CD8-positive, alpha-beta memory T cell (primary cell): ENCODE measurements around the gene TMEM242. TPM values are rescaled to one million over a fixed set of nuclear protein-coding genes. Genes with fewer than 3 reads are reported as not detected.

Source experiments
- CTCF ChIA-PET: fragments of 350-600 bp; sonication (Branson Sonifier 250); formaldehyde crosslinking; loops from one replicate; lab custom pipeline; 2021; ENCODE audit warnings: antibody characterized with exemption; lab: Charles Lee
- POLR2A ChIA-PET: fragments of 350-600 bp; sonication (Branson Sonifier 250); formaldehyde crosslinking; loops from one replicate; lab custom pipeline; 2021; ENCODE audit warnings: antibody characterized with exemption; lab: Charles Lee
- DNase-seq, 5 donors: peaks; one replicate each; pipeline versions ENCODE4 v3.0.0 to v3.0.0-alpha.2; 2020 to 2022; ENCODE audit warnings: mixed read lengths in 1 of 5
- H3K27ac ChIP-seq: one replicate; pipeline ENCODE4 v1.7.0; 2013; ENCODE audit warnings: low read depth, mild to moderate bottlenecking, low read length, moderate library complexity
- H3K27me3 ChIP-seq: 2 replicates; pipeline ENCODE4 v1.7.0; 2013; ENCODE audit warnings: low read length, mild to moderate bottlenecking; ENCODE audit not compliant: insufficient read depth, poor library complexity, severe bottlenecking
- H3K36me3 ChIP-seq: 2 replicates; pipeline ENCODE4 v1.7.0; 2013; ENCODE audit warnings: mild to moderate bottlenecking, low read length, moderate library complexity; ENCODE audit not compliant: insufficient read depth
- H3K4me1 ChIP-seq: 2 replicates; pipeline ENCODE4 v1.7.0; 2013; ENCODE audit warnings: mild to moderate bottlenecking, low read length, moderate library complexity; ENCODE audit not compliant: insufficient read depth
- H3K4me3 ChIP-seq: 2 replicates; pipeline ENCODE4 v1.7.0; 2013; ENCODE audit warnings: mild to moderate bottlenecking, low read length
- H3K9me3 ChIP-seq: 2 replicates; pipeline ENCODE4 v1.7.0; 2013; ENCODE audit warnings: mild to moderate bottlenecking, low read length
- H3K27ac Mint-ChIP-seq, 8 donors: one replicate each; pipeline ENCODE4 v1.8.0; 2020 to 2021; ENCODE audit warnings: mixed read lengths in 8 of 8, mild to moderate bottlenecking in 6 of 8, inconsistent platforms in 3 of 8, moderate library complexity in 3 of 8
- H3K27me3 Mint-ChIP-seq, 2 donors: one replicate each; pipeline ENCODE4 v1.8.0; 2020 to 2021; ENCODE audit warnings: mixed read lengths in 2 of 2, mild to moderate bottlenecking in 1 of 2, moderate library complexity in 1 of 2
- H3K36me3 Mint-ChIP-seq, 3 donors: one replicate each; pipeline ENCODE4 v1.8.0; 2020 to 2021; ENCODE audit warnings: mixed read lengths in 3 of 3, inconsistent platforms in 1 of 3, mild to moderate bottlenecking in 1 of 3
- H3K4me1 Mint-ChIP-seq, 3 donors: one replicate each; pipeline ENCODE4 v1.8.0; 2020 to 2021; ENCODE audit warnings: mixed read lengths in 3 of 3, inconsistent platforms in 1 of 3, mild to moderate bottlenecking in 1 of 3
- H3K4me3 Mint-ChIP-seq, 7 donors: one replicate each; pipeline ENCODE4 v1.8.0; 2020 to 2021; ENCODE audit warnings: mixed read lengths in 7 of 7, mild to moderate bottlenecking in 6 of 7, moderate library complexity in 4 of 7, inconsistent platforms in 2 of 7
- H3K9me3 Mint-ChIP-seq, 5 donors: one replicate each; pipeline ENCODE4 v1.8.0; 2020 to 2022; ENCODE audit warnings: mixed read lengths in 5 of 5, mild to moderate bottlenecking in 3 of 5, moderate library complexity in 2 of 5, inconsistent platforms in 1 of 5
- polyA plus RNA-seq: library from polyadenylated mRNA; unstranded; fragments of 300-500 nt; fragmentation: Illumina TruSeq; gene quantifications from one replicate; pipeline ENCODE4 v1.2.3, GENCODE V29; 2021
- total RNA-seq, 2 experiments: library from RNA; stranded (reverse); gene quantifications; one replicate each; pipeline ENCODE4 v1.2.3, GENCODE V29; 2021

TMEM242 gene
- total and polyA plus RNA-seq, 3 experiments from 2014 or later: 11.0 to 12.1 (median 11.9) TPM

- Histone ChIP-seq H3K36me3 (no peaks in the 10 kb centered on the region), H3K27ac (no peak overlapping the region), H3K4me1 (no peaks in the 10 kb centered on the region), H3K9me3 (no peaks in the 10 kb centered on the region), H3K27me3 (no peaks in the 10 kb centered on the region), H3K4me3 (no peak overlapping the region)
- no peak for DNase-seq
- ChIA-PET POLR2A (no interaction called here), CTCF (no interaction called here)
- Mint-ChIP-seq H3K36me3 (no peaks in the 10 kb centered on the region), H3K9me3 (no peaks in the 10 kb centered on the region), H3K4me3 (no peak overlapping the region), H3K27me3 (peaks cover 0 to 5% of the 10 kb centered on the region in 2 donors), H3K4me1 (no peaks in the 10 kb centered on the region), H3K27ac (no peak overlapping the region)
These were observed 42.4 kb downstream of the TMEM242 start for GRCh38 chr6:157280947-157281346.

- H3K36me3 ChIP-seq: no peaks in the 10 kb centered on the region
- DNase-seq: no peak
- no peaks in the 10 kb centered on the region for H3K4me1 Mint-ChIP-seq
- no peak overlapping the region for H3K27ac Mint-ChIP-seq
- H3K9me3 ChIP-seq: no peaks in the 10 kb centered on the region
- CTCF ChIA-PET: no interaction called here
- H3K4me1 ChIP-seq: peaks cover 2% of the 10 kb centered on the region
- H3K4me3 ChIP-seq: no peak overlapping the region
- H3K27ac ChIP-seq: no peak overlapping the region
- no peaks in the 10 kb centered on the region for H3K27me3 ChIP-seq
- H3K27me3 Mint-ChIP-seq: peaks cover 0 to 5% of the 10 kb centered on the region in 2 donors
- no peak overlapping the region for H3K4me3 Mint-ChIP-seq
- no peaks in the 10 kb centered on the region for H3K36me3 Mint-ChIP-seq
- POLR2A ChIA-PET: no interaction called here
- H3K9me3 Mint-ChIP-seq: no peaks in the 10 kb centered on the region
These were observed 43.2 kb downstream of the TMEM242 start for GRCh38 chr6:157280157-157280556.

GRCh38 chr6:157278171-157278570 is 45.1 kb downstream of the TMEM242 start:
- peaks cover 0 to 5% of the 10 kb centered on the region in 2 donors for H3K27me3 Mint-ChIP-seq
- CTCF ChIA-PET: no interaction called here

GRCh38 chr6:157276731-157277130 is 46.6 kb downstream of the TMEM242 start:
- CTCF ChIA-PET: interaction anchor here (1.4 kb wide), 1 partner anchor 9 kb away, joined by 3 read pairs; no protein-coding TSS in a partner anchor
- peaks cover 0 to 4% (median 0%) of the 10 kb centered on the region in 3 donors for H3K36me3 Mint-ChIP-seq
- Histone ChIP-seq H3K36me3 (no peaks in the 10 kb centered on the region), H3K9me3 (no peaks in the 10 kb centered on the region), H3K27ac (no peak overlapping the region), H3K4me3 (no peak overlapping the region), H3K4me1 (peaks cover 11% of the 10 kb centered on the region), H3K27me3 (no peaks in the 10 kb centered on the region)
- no peaks in the 10 kb centered on the region for H3K9me3 Mint-ChIP-seq
- peak overlapping the region in 2 of 7 donors; percentile 23 to 77 for H3K4me3 Mint-ChIP-seq
- no peak for DNase-seq
- peak overlapping the region in 2 of 8 donors; percentile 31 to 48 for H3K27ac Mint-ChIP-seq
- H3K27me3 Mint-ChIP-seq: peaks cover 0 to 5% of the 10 kb centered on the region in 2 donors
- POLR2A ChIA-PET: no interaction called here
- peaks cover 10 to 14% (median 12%) of the 10 kb centered on the region in 3 donors for H3K4me1 Mint-ChIP-seq

More at GRCh38 chr6:157278171-157278570, 45.1 kb downstream of the TMEM242 start:
- Histone ChIP-seq H3K4me1 (peaks cover 11% of the 10 kb centered on the region), H3K9me3 (no peaks in the 10 kb centered on the region), H3K27ac (no peak overlapping the region), H3K27me3 (no peaks in the 10 kb centered on the region), H3K4me3 (no peak overlapping the region), H3K36me3 (no peaks in the 10 kb centered on the region)
- Mint-ChIP-seq H3K27ac (no peak overlapping the region), H3K4me1 (peaks cover 7 to 10% (median 8%) of the 10 kb centered on the region in 3 donors), H3K36me3 (peaks cover 0 to 4% (median 0%) of the 10 kb centered on the region in 3 donors), H3K4me3 (no peak overlapping the region), H3K9me3 (no peaks in the 10 kb centered on the region)
- POLR2A ChIA-PET: no interaction called here
- no peak for DNase-seq

GRCh38 chr6:157276134-157276532 is 47.2 kb downstream of the TMEM242 start:
- Histone ChIP-seq H3K27me3 (no peaks in the 10 kb centered on the region), H3K27ac (no peak overlapping the region), H3K9me3 (no peaks in the 10 kb centered on the region), H3K4me3 (no peak overlapping the region), H3K4me1 (peaks cover 11% of the 10 kb centered on the region), H3K36me3 (no peaks in the 10 kb centered on the region)
- ChIA-PET POLR2A (no interaction called here), CTCF (interaction anchor here (1.4 to 2.6 kb wide), 3 partner anchors 9 to 40 kb away, joined by 3 to 16 read pairs (median 4); no protein-coding TSS in a partner anchor)
- peaks cover 0 to 4% (median 0%) of the 10 kb centered on the region in 3 donors for H3K36me3 Mint-ChIP-seq
- H3K27me3 Mint-ChIP-seq: peaks cover 0 to 5% of the 10 kb centered on the region in 2 donors
- no peak for DNase-seq
- peak overlapping the region in 2 of 7 donors; percentile 54 to 77 for H3K4me3 Mint-ChIP-seq
- peak overlapping the region in 1 of 8 donors; percentile 47 for H3K27ac Mint-ChIP-seq
- peaks cover 10 to 14% (median 12%) of the 10 kb centered on the region in 3 donors for H3K4me1 Mint-ChIP-seq
- H3K9me3 Mint-ChIP-seq: no peaks in the 10 kb centered on the region

- Mint-ChIP-seq H3K27me3 (peaks cover 0 to 3% of the 10 kb centered on the region in 2 donors), H3K4me1 (peaks cover 12 to 14% (median 12%) of the 10 kb centered on the region in 3 donors), H3K27ac (peak overlapping the region; percentile 92 to 97 (median 95)), H3K36me3 (peaks cover 0 to 4% (median 2%) of the 10 kb centered on the region in 3 donors), H3K9me3 (peaks cover 0 to 4% (median 0%) of the 10 kb centered on the region in 5 donors), H3K4me3 (peak overlapping the region; percentile 91 to 99 (median 92))
- peak; percentile 78 to 88 (median 85) for DNase-seq
- Histone ChIP-seq H3K36me3 (no peaks in the 10 kb centered on the region), H3K9me3 (no peaks in the 10 kb centered on the region), H3K27me3 (no peaks in the 10 kb centered on the region), H3K4me1 (peaks cover 11% of the 10 kb centered on the region), H3K27ac (peak overlapping the region; percentile 75), H3K4me3 (peak overlapping the region; percentile 76)
- CTCF ChIA-PET: interaction anchor here (0.6 to 2.9 kb wide), 13 partner anchors 9 to 1960 kb away, joined by 3 to 16 read pairs (median 5); no protein-coding TSS in a partner anchor
- POLR2A ChIA-PET: interaction anchor here (1.2 to 1.4 kb wide), 3 partner anchors 16 to 39 kb away, joined by 3 to 12 read pairs (median 4); no protein-coding TSS in a partner anchor
These were observed 48.7 kb downstream of the TMEM242 start for GRCh38 chr6:157274471-157275226.

- peaks cover 11% of the 10 kb centered on the region for H3K4me1 ChIP-seq
- POLR2A ChIA-PET: interaction anchor here (1.2 to 1.4 kb wide), 2 partner anchors 34 to 38 kb away, joined by 3 to 12 read pairs; no protein-coding TSS in a partner anchor
- peak overlapping the region; percentile 92 to 97 (median 95) for H3K27ac Mint-ChIP-seq
- peaks cover 0 to 3% of the 10 kb centered on the region in 2 donors for H3K27me3 Mint-ChIP-seq
- H3K36me3 ChIP-seq: no peaks in the 10 kb centered on the region
- peak overlapping the region; percentile 75 for H3K27ac ChIP-seq
- H3K9me3 Mint-ChIP-seq: peaks cover 0 to 4% (median 0%) of the 10 kb centered on the region in 5 donors
- peak overlapping the region; percentile 76 for H3K4me3 ChIP-seq
- CTCF ChIA-PET: interaction anchor here (0.9 to 2.9 kb wide), 9 partner anchors 10 to 239 kb away, joined by 3 to 16 read pairs (median 6); no protein-coding TSS in a partner anchor
- DNase-seq: peak; percentile 60 to 79 (median 68)
- no peaks in the 10 kb centered on the region for H3K9me3 ChIP-seq
- H3K36me3 Mint-ChIP-seq: peaks cover 0 to 4% (median 2%) of the 10 kb centered on the region in 3 donors
- H3K4me3 Mint-ChIP-seq: peak overlapping the region; percentile 91 to 99 (median 92)
- no peaks in the 10 kb centered on the region for H3K27me3 ChIP-seq
- peaks cover 12 to 14% (median 12%) of the 10 kb centered on the region in 3 donors for H3K4me1 Mint-ChIP-seq
These were observed 49.4 kb downstream of the TMEM242 start for GRCh38 chr6:157273756-157274470.
